PC-9 (cell line): ENCODE results near the gene LDLRAD3. TPM values are rescaled to one million over a fixed set of nuclear protein-coding genes. Genes with fewer than 3 reads are reported as not detected.

Experiments used
- BruUV-seq: library from RNA; stranded (reverse); fragments of 400-500 nt; replicated peaks from 2 replicates; lab custom pipeline; 2021; lab: Mats Ljungman, UMichigan
- CTCF ChIA-PET: fragments of 300-600 bp; sonication (Branson Sonifier 250); formaldehyde crosslinking; loops from one replicate; lab custom pipeline; 2022; ENCODE audit warnings: antibody characterized with exemption; lab: Charles Lee
- POLR2A ChIA-PET: fragments of 300-600 bp; sonication (Branson Sonifier 250); formaldehyde crosslinking; loops from one replicate; lab custom pipeline; 2022; ENCODE audit warnings: antibody characterized with exemption; ENCODE audit not compliant: unreplicated experiment; lab: Charles Lee
- DNase-seq, 2 experiments: peaks; one replicate each; pipeline versions ENCODE4 v3.0.0 to v3.0.0-alpha.2; 2015 to 2022; ENCODE audit warnings: mixed read lengths in 1 of 2
- H2AFZ ChIP-seq: fragments of 200-600 bp; sonication (generic); 2 replicates; pipeline ENCODE4 v1.8.1; 2017; ENCODE audit warnings: antibody characterized with exemption
- H3F3A ChIP-seq: fragments of 200-600 bp; sonication (generic); 2 replicates; pipeline ENCODE4 v1.8.1; 2017; ENCODE audit warnings: antibody characterized with exemption, mild to moderate bottlenecking, low read depth; ENCODE audit not compliant: insufficient read depth
- H3K27ac ChIP-seq: fragments of 200-600 bp; sonication (generic); 2 replicates; pipeline ENCODE4 v1.6.1; 2016; ENCODE audit warnings: mixed run types
- H3K27me3 ChIP-seq: fragments of 200-600 bp; sonication (generic); 2 replicates; pipeline ENCODE4 v1.6.1; 2016; ENCODE audit warnings: low read depth, mixed run types; ENCODE audit not compliant: insufficient read depth
- H3K36me3 ChIP-seq: fragments of 200-600 bp; sonication (generic); 2 replicates; pipeline ENCODE4 v1.6.1; 2016; ENCODE audit warnings: low read depth, mixed run types
- H3K4me1 ChIP-seq: fragments of 200-600 bp; sonication (generic); replicated peaks from 2 replicates; pipeline ENCODE4 v1.6.1; 2016; ENCODE audit warnings: mixed run types; ENCODE audit not compliant: insufficient read depth
- H3K4me2 ChIP-seq: fragments of 200-600 bp; sonication (generic); 2 replicates; pipeline ENCODE4 v1.6.1; 2017; ENCODE audit warnings: mixed run types
- H3K4me3 ChIP-seq: fragments of 200-600 bp; sonication (generic); 2 replicates; pipeline ENCODE4 v1.6.1; 2016; ENCODE audit warnings: mixed run types
- H3K79me2 ChIP-seq: fragments of 200-600 bp; sonication (generic); 2 replicates; pipeline ENCODE4 v1.6.1; 2017; ENCODE audit warnings: low read depth, mixed run types
- H3K9me2 ChIP-seq: fragments of 200-600 bp; sonication (generic); 2 replicates; pipeline ENCODE4 v1.8.1; 2017; ENCODE audit warnings: mild to moderate bottlenecking; ENCODE audit not compliant: insufficient read depth
- H3K9me3 ChIP-seq: fragments of 200-600 bp; sonication (generic); 2 replicates; pipeline ENCODE4 v1.8.1; 2016; ENCODE audit warnings: low read depth; ENCODE audit not compliant: insufficient read depth
- H4K20me1 ChIP-seq: fragments of 200-600 bp; sonication (generic); 2 replicates; pipeline ENCODE4 v1.8.1; 2017; ENCODE audit not compliant: insufficient read depth
- EZH2 ChIP-seq: fragments of 200-600 bp; sonication (generic); IDR thresholded peaks from 2 replicates; pipeline ENCODE4 v1.8.0; 2017; ENCODE audit warnings: antibody characterized with exemption, low read depth
- intact Hi-C: fragments of 100-400 bp; cut with micrococcal nuclease; formaldehyde crosslinking; loops from one replicate; pipeline ENCODE4 v1.10.0; 2022; ENCODE audit not compliant: unreplicated experiment
- total RNA-seq: library from RNA; stranded (reverse); gene quantifications from 2 replicates; pipeline ENCODE4 v1.2.3, GENCODE V29; 2021
- TF ChIP-seq, protein P1 (sequence below): fragments of 200-600 bp; sonication (generic); conservative IDR thresholded peaks from 2 replicates; pipeline ENCODE4 v1.6.1; 2017; ENCODE audit warnings: mixed run types, antibody characterized with exemption, mild to moderate bottlenecking, moderate library complexity

LDLRAD3 gene
- total RNA-seq, 1 experiment from 2014 or later: 15.9 TPM

DNA sequence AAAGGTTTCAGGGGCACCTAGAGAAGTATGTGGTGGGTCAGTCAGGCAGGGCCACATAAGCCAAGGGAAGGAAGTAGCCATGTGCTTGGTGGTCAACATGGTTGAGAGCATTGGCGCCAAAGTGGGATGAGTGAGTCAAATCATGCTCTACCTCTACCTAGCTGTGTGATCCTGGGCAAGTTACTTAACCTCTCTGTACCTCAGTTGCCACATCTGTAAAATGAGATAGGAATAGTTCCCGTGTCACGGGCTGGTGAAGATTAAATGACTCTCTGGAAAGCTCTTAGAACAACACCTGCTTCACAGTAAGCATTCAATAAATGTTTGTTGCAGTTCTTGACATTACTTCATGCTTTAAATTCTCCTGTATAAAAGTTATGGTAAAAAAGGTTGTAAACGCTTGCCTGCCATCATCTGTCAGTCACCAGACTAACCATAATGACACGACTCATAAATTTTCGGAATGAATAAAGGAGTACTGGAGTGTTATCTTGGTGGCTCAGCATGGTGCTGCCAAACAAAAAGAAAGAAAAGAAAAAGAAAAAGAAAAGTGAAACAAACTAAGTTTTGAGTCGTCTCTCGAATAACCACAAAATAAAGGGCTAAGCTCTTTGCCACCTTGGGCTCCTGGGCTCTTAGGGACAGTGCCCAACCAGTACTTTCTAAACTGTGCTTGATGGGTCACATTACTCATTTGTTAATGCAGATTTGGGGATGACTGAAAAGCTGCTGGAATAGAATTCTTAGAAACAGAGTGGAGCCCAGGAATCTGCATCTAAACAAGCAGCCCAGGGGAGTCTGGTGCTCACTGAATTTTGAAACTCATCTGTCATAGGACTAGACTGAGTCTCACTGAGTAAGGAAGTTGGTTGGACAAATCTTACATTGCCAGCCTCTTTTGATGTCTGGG, 107.6 kb downstream of the LDLRAD3 start:
- no peaks in the 10 kb centered on the region for H3F3A ChIP-seq
- H3K4me2 ChIP-seq: no peak overlapping the region
- TF ChIP-seq, protein P1, sequence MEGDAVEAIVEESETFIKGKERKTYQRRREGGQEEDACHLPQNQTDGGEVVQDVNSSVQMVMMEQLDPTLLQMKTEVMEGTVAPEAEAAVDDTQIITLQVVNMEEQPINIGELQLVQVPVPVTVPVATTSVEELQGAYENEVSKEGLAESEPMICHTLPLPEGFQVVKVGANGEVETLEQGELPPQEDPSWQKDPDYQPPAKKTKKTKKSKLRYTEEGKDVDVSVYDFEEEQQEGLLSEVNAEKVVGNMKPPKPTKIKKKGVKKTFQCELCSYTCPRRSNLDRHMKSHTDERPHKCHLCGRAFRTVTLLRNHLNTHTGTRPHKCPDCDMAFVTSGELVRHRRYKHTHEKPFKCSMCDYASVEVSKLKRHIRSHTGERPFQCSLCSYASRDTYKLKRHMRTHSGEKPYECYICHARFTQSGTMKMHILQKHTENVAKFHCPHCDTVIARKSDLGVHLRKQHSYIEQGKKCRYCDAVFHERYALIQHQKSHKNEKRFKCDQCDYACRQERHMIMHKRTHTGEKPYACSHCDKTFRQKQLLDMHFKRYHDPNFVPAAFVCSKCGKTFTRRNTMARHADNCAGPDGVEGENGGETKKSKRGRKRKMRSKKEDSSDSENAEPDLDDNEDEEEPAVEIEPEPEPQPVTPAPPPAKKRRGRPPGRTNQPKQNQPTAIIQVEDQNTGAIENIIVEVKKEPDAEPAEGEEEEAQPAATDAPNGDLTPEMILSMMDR: no peak
- no peak for TF ChIP-seq EZH2
- no peak for DNase-seq
- no peaks in the 10 kb centered on the region for H4K20me1 ChIP-seq
- no TSS peak for BruUV-seq
- H3K4me3 ChIP-seq: no peak overlapping the region
- H3K4me1 ChIP-seq: no peaks in the 10 kb centered on the region
- H3K27ac ChIP-seq: no peak overlapping the region
- no peaks in the 10 kb centered on the region for H3K27me3 ChIP-seq
- H2AFZ ChIP-seq: no peak overlapping the region
- CTCF ChIA-PET: no interaction called here
- intact Hi-C loops: loop anchor here (10.0 kb wide), 1 partner anchor 443 kb away; no protein-coding TSS in a partner anchor
- no peaks in the 10 kb centered on the region for H3K9me3 ChIP-seq
- no peaks in the 10 kb centered on the region for H3K9me2 ChIP-seq
- POLR2A ChIA-PET: no interaction called here
- no peaks in the 10 kb centered on the region for H3K79me2 ChIP-seq
- no peaks in the 10 kb centered on the region for H3K36me3 ChIP-seq

DNA sequence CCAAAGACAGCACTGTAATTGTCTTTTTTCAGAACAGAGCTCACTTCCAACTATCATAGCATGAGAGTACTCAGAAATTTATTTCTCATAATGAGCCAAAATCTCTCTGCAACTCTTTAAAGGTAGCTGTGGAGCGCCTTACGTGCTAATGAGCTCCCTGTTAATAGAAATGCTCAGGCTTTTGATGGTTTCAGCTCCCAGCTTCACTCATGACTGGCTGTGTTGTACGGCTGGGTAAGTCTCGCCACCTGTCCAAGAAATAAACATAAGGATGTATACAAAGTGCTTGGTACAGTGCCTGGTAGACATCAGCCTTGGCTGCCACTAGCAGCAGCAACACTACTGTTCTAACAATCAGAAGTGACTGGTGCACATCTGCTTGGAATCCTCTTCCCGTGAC, 109.4 kb downstream of the LDLRAD3 start:
- no TSS peak for BruUV-seq
- no peaks in the 10 kb centered on the region for H3F3A ChIP-seq
- TF ChIP-seq, protein P1: no peak
- no peak for TF ChIP-seq EZH2
- H3K9me3 ChIP-seq: no peaks in the 10 kb centered on the region
- H3K4me1 ChIP-seq: no peaks in the 10 kb centered on the region
- DNase-seq: no peak
- POLR2A ChIA-PET: no interaction called here
- no peak overlapping the region for H2AFZ ChIP-seq
- H3K27me3 ChIP-seq: no peaks in the 10 kb centered on the region
- H4K20me1 ChIP-seq: no peaks in the 10 kb centered on the region
- H3K36me3 ChIP-seq: no peaks in the 10 kb centered on the region
- CTCF ChIA-PET: no interaction called here
- no peaks in the 10 kb centered on the region for H3K79me2 ChIP-seq
- H3K27ac ChIP-seq: no peak overlapping the region
- no peaks in the 10 kb centered on the region for H3K9me2 ChIP-seq
- no peak overlapping the region for H3K4me3 ChIP-seq
- no peak overlapping the region for H3K4me2 ChIP-seq
- intact Hi-C loops: loop anchor here (10.0 kb wide), 1 partner anchor 442 kb away; no protein-coding TSS in a partner anchor

DNA sequence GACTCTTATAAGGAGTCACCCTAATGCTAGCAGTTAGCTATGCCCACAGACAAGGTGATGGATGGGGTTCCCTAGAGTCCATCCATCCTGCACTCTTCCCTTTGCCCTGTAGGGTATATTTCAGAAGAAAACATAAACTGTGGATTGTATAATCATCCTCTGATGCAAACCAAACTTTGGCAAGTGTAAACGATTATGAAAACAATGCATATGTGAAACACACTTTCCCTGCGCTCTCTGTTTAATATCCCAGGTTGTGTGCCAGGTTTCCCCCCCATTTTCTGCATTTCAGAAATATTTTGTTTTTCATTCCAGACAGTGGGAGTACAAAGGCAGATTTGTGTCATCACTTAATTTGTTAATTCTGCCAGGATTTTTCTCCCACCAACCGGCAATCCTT, 110.0 kb downstream of the LDLRAD3 start:
- Histone ChIP-seq H3K27me3 (no peaks in the 10 kb centered on the region), H3K4me2 (no peak overlapping the region), H3K4me3 (no peak overlapping the region), H2AFZ (no peak overlapping the region), H3K27ac (no peak overlapping the region), H3F3A (no peaks in the 10 kb centered on the region), H3K9me2 (no peaks in the 10 kb centered on the region), H3K4me1 (no peaks in the 10 kb centered on the region), H3K36me3 (no peaks in the 10 kb centered on the region), H4K20me1 (no peaks in the 10 kb centered on the region), H3K9me3 (no peaks in the 10 kb centered on the region), H3K79me2 (no peaks in the 10 kb centered on the region)
- ChIA-PET POLR2A (no interaction called here), CTCF (no interaction called here)
- no peak for DNase-seq
- intact Hi-C loops: loop anchor here (10.0 kb wide), 1 partner anchor 441 kb away; no protein-coding TSS in a partner anchor
- BruUV-seq: no TSS peak
- no peak for TF ChIP-seq EZH2
- TF ChIP-seq, protein P1: 0 out of 2 replicates have a peak, but pooled peaks have one; percentile 16
